ENCODE results near the gene PDIA5. TPM values are rescaled to one million over a fixed set of nuclear protein-coding genes. Genes with fewer than 3 reads are reported as not detected.

The PDIA5 gene
- total and polyA plus RNA-seq, 2 of the 4 experiments (the other 2 are of a cell fraction) = 19.4 to 42.0 TPM

- no peaks in the 10 kb centered on the region for H3K36me3 ChIP-seq (ENCODE audit: control insufficient read depth, insufficient read depth, low read length)
- H2BK120ac ChIP-seq (ENCODE audit: low read depth, low read length) = no peak overlapping the region
- CTCF ChIA-PET = no interaction called here
- H3K27ac ChIP-seq (ENCODE audit: insufficient read depth, low read length) = no peak overlapping the region
- no peak overlapping the region for H2BK15ac ChIP-seq (ENCODE audit: low read depth, low read length)
- H3K56ac ChIP-seq (ENCODE audit: extremely low read depth, insufficient read depth, low read length) = no peak overlapping the region
- peaks cover 37% of the 10 kb centered on the region for H3K4me1 ChIP-seq (ENCODE audit: control insufficient read depth, insufficient read depth, low read length)
- peaks cover 5% of the 10 kb centered on the region for H3K27me3 ChIP-seq (ENCODE audit: control insufficient read depth, insufficient read depth, low read length)
- H3K14ac ChIP-seq (replicated peaks; ENCODE audit: low read depth, low read length) = no peak overlapping the region
- H3K9ac ChIP-seq (ENCODE audit: low read depth, low read length) = no peak overlapping the region
- H2AFZ ChIP-seq (replicated peaks; ENCODE audit: low read length, poor library complexity) = no peak overlapping the region
- no peak overlapping the region for H4K91ac ChIP-seq (ENCODE audit: insufficient read depth, low read depth, low read length)
- H3K4me3 ChIP-seq (ENCODE audit: insufficient read depth, low read depth, low read length) = no peak overlapping the region
- H2BK5ac ChIP-seq (ENCODE audit: low read depth, low read length, poor library complexity, severe bottlenecking) = no peak overlapping the region
- H3K4me2 ChIP-seq (ENCODE audit: low read depth, low read length) = no peak overlapping the region
- POLR2A ChIA-PET (ENCODE audit: unreplicated experiment) = no interaction called here
- H2AK9ac ChIP-seq (replicated peaks; ENCODE audit: low read depth, low read length, poor library complexity) = no peak overlapping the region
- H2AK5ac ChIP-seq (ENCODE audit: low read depth, low read length) = 0 out of 2 replicates have a peak overlapping the region, but pooled peaks have one; percentile 30
- no TSS peak for BruUV-seq (replicated peaks)
- intact Hi-C loops (cut with micrococcal nuclease) = no loop called here
- in situ Hi-C loops (cut with MboI; ENCODE audit: low sequenced_read_pairs) = no loop called here
- no peak for ATAC-seq (ENCODE audit: low read depth)
- no peak overlapping the region for H3K4ac ChIP-seq (ENCODE audit: low read depth, low read length)
- no peaks in the 10 kb centered on the region for H3K9me3 ChIP-seq (ENCODE audit: control insufficient read depth, insufficient read depth, low read length)
- H3K23ac ChIP-seq (ENCODE audit: low read depth, low read length) = no peak overlapping the region
- H3K18ac ChIP-seq (ENCODE audit: low read depth, low read length) = no peak overlapping the region
- H2BK20ac ChIP-seq (ENCODE audit: low read depth, low read length) = no peak overlapping the region
- WGBS, 2 experiments (ENCODE audit: extremely low coverage in 2 of 2, insufficient read length in 1 of 2) = 80% methylated on average over 5 of the region's 10 CpGs; no CpG with 5 or more reads in 1 of the 2 experiments
- DNase-seq = no peak
- dilution Hi-C loops (cut with HindIII; ENCODE audit: low sequenced_read_pairs, unreplicated experiment) = no loop called here
- peaks cover 91% of the 10 kb centered on the region for H4K20me1 ChIP-seq (ENCODE audit: insufficient read depth, low read length)
- H4K5ac ChIP-seq (ENCODE audit: low read depth, low read length) = no peak overlapping the region
- peaks cover 34 to 78% of the 10 kb centered on the region in 2 experiments; a peak in 3 of 4 replicates for H3K79me1 ChIP-seq (ENCODE audit: low read depth in 1 of 2, low read length in 2 of 2)
- H3K9me1 ChIP-seq (ENCODE audit: insufficient read depth, low read length) = peaks cover 21% of the 10 kb centered on the region; the same call in 1 of the 2 replicates
- no peak overlapping the region for H4K8ac ChIP-seq (ENCODE audit: low read depth in 2 of 2, low read length in 2 of 2)
- TF ChIP-seq ELK1 (IDR thresholded peaks at IDR 0.05; ENCODE audit: borderline replicate concordance, low read depth, low read length) (no peak), NFE2L2 (IDR thresholded peaks at IDR 0.05; ENCODE audit: low read depth, low read length) (no peak), POLR2A (IDR thresholded peaks at IDR 0.05; ENCODE audit: low read depth, low read length) (no peak), RFX5 (IDR thresholded peaks at IDR 0.05; ENCODE audit: low read depth, low read length) (no peak), MAFK (IDR thresholded peaks at IDR 0.05; ENCODE audit: low read depth, low read length) (no peak), CHD1 (IDR thresholded peaks at IDR 0.05; ENCODE audit: low read depth, low read length) (no peak), FOS (IDR thresholded peaks at IDR 0.05; ENCODE audit: low read depth, low read length) (no peak), RCOR1 (IDR thresholded peaks at IDR 0.05; ENCODE audit: insufficient replicate concordance, low read length) (no peak), MXI1 (IDR thresholded peaks at IDR 0.05; ENCODE audit: borderline replicate concordance, low read depth, low read length) (no peak), RAD21 (IDR thresholded peaks at IDR 0.05; ENCODE audit: low read length) (no peak), SMC3 (IDR thresholded peaks at IDR 0.05; ENCODE audit: low read depth, low read length) (no peak), BHLHE40 (IDR thresholded peaks at IDR 0.05; ENCODE audit: low read depth, low read length) (no peak), MAZ (IDR thresholded peaks at IDR 0.05; ENCODE audit: borderline replicate concordance, low read depth, low read length) (no peak), CEBPB (IDR thresholded peaks at IDR 0.05; ENCODE audit: low read depth, low read length) (no peak)
- TF ChIP-seq, protein P1, sequence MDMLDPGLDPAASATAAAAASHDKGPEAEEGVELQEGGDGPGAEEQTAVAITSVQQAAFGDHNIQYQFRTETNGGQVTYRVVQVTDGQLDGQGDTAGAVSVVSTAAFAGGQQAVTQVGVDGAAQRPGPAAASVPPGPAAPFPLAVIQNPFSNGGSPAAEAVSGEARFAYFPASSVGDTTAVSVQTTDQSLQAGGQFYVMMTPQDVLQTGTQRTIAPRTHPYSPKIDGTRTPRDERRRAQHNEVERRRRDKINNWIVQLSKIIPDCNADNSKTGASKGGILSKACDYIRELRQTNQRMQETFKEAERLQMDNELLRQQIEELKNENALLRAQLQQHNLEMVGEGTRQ (IDR thresholded peaks at IDR 0.05; ENCODE audit: low read depth, low read length) = no peak
- TF ChIP-seq, protein P2, sequence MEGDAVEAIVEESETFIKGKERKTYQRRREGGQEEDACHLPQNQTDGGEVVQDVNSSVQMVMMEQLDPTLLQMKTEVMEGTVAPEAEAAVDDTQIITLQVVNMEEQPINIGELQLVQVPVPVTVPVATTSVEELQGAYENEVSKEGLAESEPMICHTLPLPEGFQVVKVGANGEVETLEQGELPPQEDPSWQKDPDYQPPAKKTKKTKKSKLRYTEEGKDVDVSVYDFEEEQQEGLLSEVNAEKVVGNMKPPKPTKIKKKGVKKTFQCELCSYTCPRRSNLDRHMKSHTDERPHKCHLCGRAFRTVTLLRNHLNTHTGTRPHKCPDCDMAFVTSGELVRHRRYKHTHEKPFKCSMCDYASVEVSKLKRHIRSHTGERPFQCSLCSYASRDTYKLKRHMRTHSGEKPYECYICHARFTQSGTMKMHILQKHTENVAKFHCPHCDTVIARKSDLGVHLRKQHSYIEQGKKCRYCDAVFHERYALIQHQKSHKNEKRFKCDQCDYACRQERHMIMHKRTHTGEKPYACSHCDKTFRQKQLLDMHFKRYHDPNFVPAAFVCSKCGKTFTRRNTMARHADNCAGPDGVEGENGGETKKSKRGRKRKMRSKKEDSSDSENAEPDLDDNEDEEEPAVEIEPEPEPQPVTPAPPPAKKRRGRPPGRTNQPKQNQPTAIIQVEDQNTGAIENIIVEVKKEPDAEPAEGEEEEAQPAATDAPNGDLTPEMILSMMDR (conservative IDR thresholded peaks at IDR 0.05; ENCODE audit: low read depth, low read length) = no peak
Measured at GRCh38 chr3:123082370-123083065, 15.7 kb downstream of the PDIA5 start.
